GM23338 (cell line): ENCODE measurements around the gene EIF3L.

Source experiments
- CREB1 ChIP-seq: fragments of 250-450 bp; sonication (Bioruptor Pico); IDR thresholded peaks from 2 replicates; pipeline ENCODE4 v1.5.0; 2020; ENCODE audit warnings: low read depth, mild to moderate bottlenecking, moderate library complexity
- EZH2 ChIP-seq: fragments of 200-600 bp; sonication (generic); IDR thresholded peaks from one replicate; pipeline ENCODE4 v1.8.0; 2017; ENCODE audit warnings: antibody characterized with exemption, mild to moderate bottlenecking, low read depth; ENCODE audit not compliant: unreplicated experiment
- EZH2phosphoT487 ChIP-seq: fragments of 200-600 bp; sonication (generic); IDR thresholded peaks from one replicate; pipeline ENCODE4 v1.8.1; 2018; ENCODE audit warnings: antibody characterized with exemption; ENCODE audit not compliant: unreplicated experiment
- JUNB ChIP-seq: IDR thresholded peaks from one replicate; pipeline ENCODE4 v1.6.1; 2016; ENCODE audit warnings: antibody characterized with exemption; ENCODE audit not compliant: unreplicated experiment
- NANOG ChIP-seq: IDR thresholded peaks from 2 replicates; pipeline ENCODE4 v1.6.1; 2016; ENCODE audit warnings: antibody characterized with exemption, borderline replicate concordance
- POLR2AphosphoS5 ChIP-seq: IDR thresholded peaks from 2 replicates; pipeline ENCODE4 v1.6.1; 2016; ENCODE audit warnings: antibody characterized with exemption, low read depth
- STAT1 ChIP-seq: IDR thresholded peaks from one replicate; pipeline ENCODE4 v1.6.1; 2016; ENCODE audit warnings: antibody characterized with exemption; ENCODE audit not compliant: unreplicated experiment
- ZNF114 ChIP-seq: fragments of 250-450 bp; sonication (Bioruptor Pico); IDR thresholded peaks from 2 replicates; pipeline ENCODE4 v1.5.0; 2020; ENCODE audit warnings: mild to moderate bottlenecking, moderate library complexity
- ZNF331 ChIP-seq: fragments of 250-450 bp; sonication (Bioruptor Pico); IDR thresholded peaks from 2 replicates; pipeline ENCODE4 v1.5.0; 2020; ENCODE audit warnings: low read depth, mild to moderate bottlenecking, moderate library complexity
- TF ChIP-seq, protein P1 (sequence below), 2 experiments: fragments of 200-600 bp in 1 of 2; sonication (generic) in 1 of 2; conservative IDR thresholded peaks; 2 replicates each; pipeline versions ENCODE4 v1.5.1 to v1.6.1; 2016 to 2017; ENCODE audit warnings: antibody characterized with exemption in 2 of 2, low read depth in 2 of 2, mild to moderate bottlenecking in 2 of 2, moderate library complexity in 1 of 2
- TF ChIP-seq, protein P2 (sequence below): IDR thresholded peaks from 2 replicates; pipeline ENCODE4 v1.6.1; 2016; ENCODE audit warnings: antibody characterized with exemption
- TF ChIP-seq, protein P3 (sequence below): IDR thresholded peaks from one replicate; pipeline ENCODE4 v1.6.1; 2018; ENCODE audit warnings: antibody characterized with exemption; ENCODE audit not compliant: unreplicated experiment
- TF ChIP-seq, protein P4 (sequence below): fragments of 250-450 bp; sonication (Bioruptor Pico); IDR thresholded peaks from 2 replicates; pipeline ENCODE4 v1.5.0; 2020; ENCODE audit warnings: mild to moderate bottlenecking, moderate library complexity

DNA sequence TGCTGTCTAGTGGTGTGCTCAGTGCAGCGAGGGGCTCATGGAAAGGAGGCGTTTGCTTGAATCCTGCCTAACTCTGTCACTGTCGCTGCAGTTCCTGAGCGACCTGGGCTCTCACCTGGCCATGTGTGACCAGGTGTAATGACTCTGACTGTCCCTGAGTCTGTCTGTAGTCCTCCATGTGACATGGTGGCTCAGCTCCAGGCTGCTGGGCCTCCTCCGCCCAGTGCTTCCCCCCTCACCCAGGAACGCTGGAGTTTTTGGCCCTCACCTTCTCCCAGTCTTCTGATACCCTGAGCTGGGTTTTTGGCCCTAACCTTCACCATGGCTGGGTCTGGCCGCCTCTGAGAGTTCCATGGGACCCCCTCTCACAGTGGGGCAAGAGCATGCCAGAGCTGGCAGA, 77.1 kb downstream of the EIF3L start:
- no peak for TF ChIP-seq CREB1
- TF ChIP-seq, protein P1, sequence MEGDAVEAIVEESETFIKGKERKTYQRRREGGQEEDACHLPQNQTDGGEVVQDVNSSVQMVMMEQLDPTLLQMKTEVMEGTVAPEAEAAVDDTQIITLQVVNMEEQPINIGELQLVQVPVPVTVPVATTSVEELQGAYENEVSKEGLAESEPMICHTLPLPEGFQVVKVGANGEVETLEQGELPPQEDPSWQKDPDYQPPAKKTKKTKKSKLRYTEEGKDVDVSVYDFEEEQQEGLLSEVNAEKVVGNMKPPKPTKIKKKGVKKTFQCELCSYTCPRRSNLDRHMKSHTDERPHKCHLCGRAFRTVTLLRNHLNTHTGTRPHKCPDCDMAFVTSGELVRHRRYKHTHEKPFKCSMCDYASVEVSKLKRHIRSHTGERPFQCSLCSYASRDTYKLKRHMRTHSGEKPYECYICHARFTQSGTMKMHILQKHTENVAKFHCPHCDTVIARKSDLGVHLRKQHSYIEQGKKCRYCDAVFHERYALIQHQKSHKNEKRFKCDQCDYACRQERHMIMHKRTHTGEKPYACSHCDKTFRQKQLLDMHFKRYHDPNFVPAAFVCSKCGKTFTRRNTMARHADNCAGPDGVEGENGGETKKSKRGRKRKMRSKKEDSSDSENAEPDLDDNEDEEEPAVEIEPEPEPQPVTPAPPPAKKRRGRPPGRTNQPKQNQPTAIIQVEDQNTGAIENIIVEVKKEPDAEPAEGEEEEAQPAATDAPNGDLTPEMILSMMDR (conservative IDR thresholded peaks at IDR 0.05; ENCODE audit: low read depth in 2 of 2), result no peak
- no peak for TF ChIP-seq EZH2
- TF ChIP-seq, protein P2, sequence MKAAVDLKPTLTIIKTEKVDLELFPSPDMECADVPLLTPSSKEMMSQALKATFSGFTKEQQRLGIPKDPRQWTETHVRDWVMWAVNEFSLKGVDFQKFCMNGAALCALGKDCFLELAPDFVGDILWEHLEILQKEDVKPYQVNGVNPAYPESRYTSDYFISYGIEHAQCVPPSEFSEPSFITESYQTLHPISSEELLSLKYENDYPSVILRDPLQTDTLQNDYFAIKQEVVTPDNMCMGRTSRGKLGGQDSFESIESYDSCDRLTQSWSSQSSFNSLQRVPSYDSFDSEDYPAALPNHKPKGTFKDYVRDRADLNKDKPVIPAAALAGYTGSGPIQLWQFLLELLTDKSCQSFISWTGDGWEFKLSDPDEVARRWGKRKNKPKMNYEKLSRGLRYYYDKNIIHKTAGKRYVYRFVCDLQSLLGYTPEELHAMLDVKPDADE, result no peak
- no peak for TF ChIP-seq POLR2AphosphoS5
- no peak for TF ChIP-seq EZH2phosphoT487
- TF ChIP-seq, protein P3, sequence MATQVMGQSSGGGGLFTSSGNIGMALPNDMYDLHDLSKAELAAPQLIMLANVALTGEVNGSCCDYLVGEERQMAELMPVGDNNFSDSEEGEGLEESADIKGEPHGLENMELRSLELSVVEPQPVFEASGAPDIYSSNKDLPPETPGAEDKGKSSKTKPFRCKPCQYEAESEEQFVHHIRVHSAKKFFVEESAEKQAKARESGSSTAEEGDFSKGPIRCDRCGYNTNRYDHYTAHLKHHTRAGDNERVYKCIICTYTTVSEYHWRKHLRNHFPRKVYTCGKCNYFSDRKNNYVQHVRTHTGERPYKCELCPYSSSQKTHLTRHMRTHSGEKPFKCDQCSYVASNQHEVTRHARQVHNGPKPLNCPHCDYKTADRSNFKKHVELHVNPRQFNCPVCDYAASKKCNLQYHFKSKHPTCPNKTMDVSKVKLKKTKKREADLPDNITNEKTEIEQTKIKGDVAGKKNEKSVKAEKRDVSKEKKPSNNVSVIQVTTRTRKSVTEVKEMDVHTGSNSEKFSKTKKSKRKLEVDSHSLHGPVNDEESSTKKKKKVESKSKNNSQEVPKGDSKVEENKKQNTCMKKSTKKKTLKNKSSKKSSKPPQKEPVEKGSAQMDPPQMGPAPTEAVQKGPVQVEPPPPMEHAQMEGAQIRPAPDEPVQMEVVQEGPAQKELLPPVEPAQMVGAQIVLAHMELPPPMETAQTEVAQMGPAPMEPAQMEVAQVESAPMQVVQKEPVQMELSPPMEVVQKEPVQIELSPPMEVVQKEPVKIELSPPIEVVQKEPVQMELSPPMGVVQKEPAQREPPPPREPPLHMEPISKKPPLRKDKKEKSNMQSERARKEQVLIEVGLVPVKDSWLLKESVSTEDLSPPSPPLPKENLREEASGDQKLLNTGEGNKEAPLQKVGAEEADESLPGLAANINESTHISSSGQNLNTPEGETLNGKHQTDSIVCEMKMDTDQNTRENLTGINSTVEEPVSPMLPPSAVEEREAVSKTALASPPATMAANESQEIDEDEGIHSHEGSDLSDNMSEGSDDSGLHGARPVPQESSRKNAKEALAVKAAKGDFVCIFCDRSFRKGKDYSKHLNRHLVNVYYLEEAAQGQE, result no peak
- TF ChIP-seq NANOG, result no peak
- no peak for TF ChIP-seq ZNF331
- no peak for TF ChIP-seq JUNB
- no peak for TF ChIP-seq ZNF114 (CRISPR knock-in tag)
- TF ChIP-seq STAT1, result no peak
- TF ChIP-seq, protein P4, sequence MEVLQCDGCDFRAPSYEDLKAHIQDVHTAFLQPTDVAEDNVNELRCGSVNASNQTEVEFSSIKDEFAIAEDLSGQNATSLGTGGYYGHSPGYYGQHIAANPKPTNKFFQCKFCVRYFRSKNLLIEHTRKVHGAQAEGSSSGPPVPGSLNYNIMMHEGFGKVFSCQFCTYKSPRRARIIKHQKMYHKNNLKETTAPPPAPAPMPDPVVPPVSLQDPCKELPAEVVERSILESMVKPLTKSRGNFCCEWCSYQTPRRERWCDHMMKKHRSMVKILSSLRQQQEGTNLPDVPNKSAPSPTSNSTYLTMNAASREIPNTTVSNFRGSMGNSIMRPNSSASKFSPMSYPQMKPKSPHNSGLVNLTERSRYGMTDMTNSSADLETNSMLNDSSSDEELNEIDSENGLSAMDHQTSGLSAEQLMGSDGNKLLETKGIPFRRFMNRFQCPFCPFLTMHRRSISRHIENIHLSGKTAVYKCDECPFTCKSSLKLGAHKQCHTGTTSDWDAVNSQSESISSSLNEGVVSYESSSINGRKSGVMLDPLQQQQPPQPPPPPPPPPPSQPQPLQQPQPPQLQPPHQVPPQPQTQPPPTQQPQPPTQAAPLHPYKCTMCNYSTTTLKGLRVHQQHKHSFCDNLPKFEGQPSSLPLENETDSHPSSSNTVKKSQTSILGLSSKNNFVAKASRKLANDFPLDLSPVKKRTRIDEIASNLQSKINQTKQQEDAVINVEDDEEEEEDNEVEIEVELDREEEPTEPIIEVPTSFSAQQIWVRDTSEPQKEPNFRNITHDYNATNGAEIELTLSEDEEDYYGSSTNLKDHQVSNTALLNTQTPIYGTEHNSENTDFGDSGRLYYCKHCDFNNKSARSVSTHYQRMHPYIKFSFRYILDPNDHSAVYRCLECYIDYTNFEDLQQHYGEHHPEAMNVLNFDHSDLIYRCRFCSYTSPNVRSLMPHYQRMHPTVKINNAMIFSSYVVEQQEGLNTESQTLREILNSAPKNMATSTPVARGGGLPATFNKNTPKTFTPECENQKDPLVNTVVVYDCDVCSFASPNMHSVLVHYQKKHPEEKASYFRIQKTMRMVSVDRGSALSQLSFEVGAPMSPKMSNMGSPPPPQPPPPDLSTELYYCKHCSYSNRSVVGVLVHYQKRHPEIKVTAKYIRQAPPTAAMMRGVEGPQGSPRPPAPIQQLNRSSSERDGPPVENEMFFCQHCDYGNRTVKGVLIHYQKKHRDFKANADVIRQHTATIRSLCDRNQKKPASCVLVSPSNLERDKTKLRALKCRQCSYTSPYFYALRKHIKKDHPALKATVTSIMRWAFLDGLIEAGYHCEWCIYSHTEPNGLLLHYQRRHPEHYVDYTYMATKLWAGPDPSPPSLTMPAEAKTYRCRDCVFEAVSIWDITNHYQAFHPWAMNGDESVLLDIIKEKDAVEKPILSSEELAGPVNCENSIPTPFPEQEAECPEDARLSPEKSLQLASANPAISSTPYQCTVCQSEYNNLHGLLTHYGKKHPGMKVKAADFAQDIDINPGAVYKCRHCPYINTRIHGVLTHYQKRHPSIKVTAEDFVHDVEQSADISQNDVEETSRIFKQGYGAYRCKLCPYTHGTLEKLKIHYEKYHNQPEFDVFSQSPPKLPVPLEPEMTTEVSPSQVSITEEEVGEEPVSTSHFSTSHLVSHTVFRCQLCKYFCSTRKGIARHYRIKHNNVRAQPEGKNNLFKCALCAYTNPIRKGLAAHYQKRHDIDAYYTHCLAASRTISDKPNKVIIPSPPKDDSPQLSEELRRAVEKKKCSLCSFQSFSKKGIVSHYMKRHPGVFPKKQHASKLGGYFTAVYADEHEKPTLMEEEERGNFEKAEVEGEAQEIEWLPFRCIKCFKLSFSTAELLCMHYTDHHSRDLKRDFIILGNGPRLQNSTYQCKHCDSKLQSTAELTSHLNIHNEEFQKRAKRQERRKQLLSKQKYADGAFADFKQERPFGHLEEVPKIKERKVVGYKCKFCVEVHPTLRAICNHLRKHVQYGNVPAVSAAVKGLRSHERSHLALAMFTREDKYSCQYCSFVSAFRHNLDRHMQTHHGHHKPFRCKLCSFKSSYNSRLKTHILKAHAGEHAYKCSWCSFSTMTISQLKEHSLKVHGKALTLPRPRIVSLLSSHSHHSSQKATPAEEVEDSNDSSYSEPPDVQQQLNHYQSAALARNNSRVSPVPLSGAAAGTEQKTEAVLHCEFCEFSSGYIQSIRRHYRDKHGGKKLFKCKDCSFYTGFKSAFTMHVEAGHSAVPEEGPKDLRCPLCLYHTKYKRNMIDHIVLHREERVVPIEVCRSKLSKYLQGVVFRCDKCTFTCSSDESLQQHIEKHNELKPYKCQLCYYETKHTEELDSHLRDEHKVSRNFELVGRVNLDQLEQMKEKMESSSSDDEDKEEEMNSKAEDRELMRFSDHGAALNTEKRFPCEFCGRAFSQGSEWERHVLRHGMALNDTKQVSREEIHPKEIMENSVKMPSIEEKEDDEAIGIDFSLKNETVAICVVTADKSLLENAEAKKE, result no peak
